IMR-90 (cell line): ENCODE results near the gene ATXN10. TPM values are rescaled to one million over a fixed set of nuclear protein-coding genes. Genes with fewer than 3 reads are reported as not detected.

ENCODE experiments used
- ATAC-seq: fragments of 200-7000 bp; cut with Tn5 transposase; 2 replicates; pipeline ENCODE4 v1.9.1; 2020; ENCODE audit warnings: low read depth, mild to moderate bottlenecking, moderate library complexity
- BruUV-seq: library from RNA; stranded (reverse); fragments of 400-500 nt; replicated peaks from 2 replicates; lab custom pipeline; 2021; lab: Mats Ljungman, UMichigan
- CTCF ChIA-PET: fragments of 300-600 bp; formaldehyde crosslinking; extraction: SDS; loops from one replicate; lab custom pipeline; 2021; ENCODE audit warnings: antibody characterized with exemption; lab: Yijun Ruan, JAX
- POLR2A ChIA-PET: fragments of 300-600 bp; sonication (Branson Sonifier 250); formaldehyde crosslinking; loops from one replicate; lab custom pipeline; 2022; ENCODE audit warnings: antibody characterized with exemption; ENCODE audit not compliant: unreplicated experiment; lab: Charles Lee
- DNase-seq: peaks from one replicate; pipeline ENCODE4 v3.0.0; 2013
- H2AFZ ChIP-seq: replicated peaks from 2 replicates; pipeline ENCODE3; 2013; ENCODE audit warnings: low read length, mild to moderate bottlenecking; ENCODE audit not compliant: poor library complexity
- H2AK5ac ChIP-seq: 2 replicates; pipeline ENCODE4 v1.6.1; 2013; ENCODE audit warnings: low read depth, low read length, inconsistent platforms
- H2AK9ac ChIP-seq: replicated peaks from 2 replicates; pipeline ENCODE3; 2013; ENCODE audit warnings: mild to moderate bottlenecking, low read depth, low read length, moderate library complexity; ENCODE audit not compliant: poor library complexity
- H2BK120ac ChIP-seq: 2 replicates; pipeline ENCODE4 v1.6.1; 2013; ENCODE audit warnings: low read depth, low read length, inconsistent platforms
- H2BK15ac ChIP-seq: 3 replicates; pipeline ENCODE4 v1.6.1; 2013; ENCODE audit warnings: low read depth, low read length, inconsistent platforms
- H2BK20ac ChIP-seq: 2 replicates; pipeline ENCODE4 v1.6.1; 2013; ENCODE audit warnings: low read depth, mild to moderate bottlenecking, inconsistent platforms, low read length, moderate library complexity
- H2BK5ac ChIP-seq: 2 replicates; pipeline ENCODE4 v1.6.1; 2013; ENCODE audit warnings: mild to moderate bottlenecking, low read depth, low read length, inconsistent platforms; ENCODE audit not compliant: poor library complexity, severe bottlenecking
- H3K14ac ChIP-seq: replicated peaks from 2 replicates; pipeline ENCODE4 v1.6.1; 2013; ENCODE audit warnings: low read depth, low read length, inconsistent platforms
- H3K18ac ChIP-seq: 2 replicates; pipeline ENCODE4 v1.6.1; 2013; ENCODE audit warnings: low read depth, low read length, control low read depth
- H3K23ac ChIP-seq: 2 replicates; pipeline ENCODE4 v1.6.1; 2013; ENCODE audit warnings: low read depth, low read length, inconsistent platforms
- H3K27ac ChIP-seq: 2 replicates; pipeline ENCODE4 v1.5.1; 2013; ENCODE audit warnings: mild to moderate bottlenecking, control low read depth, low read length; ENCODE audit not compliant: insufficient read depth
- H3K27me3 ChIP-seq: 2 replicates; pipeline ENCODE4 v1.6.1; 2013; ENCODE audit warnings: low read length; ENCODE audit not compliant: control insufficient read depth, insufficient read depth
- H3K36me3 ChIP-seq: 2 replicates; pipeline ENCODE4 v1.6.1; 2013; ENCODE audit warnings: low read length, mixed read lengths; ENCODE audit not compliant: control insufficient read depth, insufficient read depth
- H3K4ac ChIP-seq: 2 replicates; pipeline ENCODE4 v1.6.1; 2013; ENCODE audit warnings: low read depth, low read length, inconsistent platforms
- H3K4me1 ChIP-seq: 2 replicates; pipeline ENCODE4 v1.6.1; 2013; ENCODE audit warnings: low read length, mixed read lengths; ENCODE audit not compliant: control insufficient read depth, insufficient read depth
- H3K4me2 ChIP-seq: 2 replicates; pipeline ENCODE4 v1.6.1; 2013; ENCODE audit warnings: low read depth, mild to moderate bottlenecking, control low read depth, low read length, moderate library complexity
- H3K4me3 ChIP-seq: 2 replicates; pipeline ENCODE4 v1.5.1; 2013; ENCODE audit warnings: low read depth, mild to moderate bottlenecking, control low read depth, low read length, moderate library complexity; ENCODE audit not compliant: insufficient read depth
- H3K56ac ChIP-seq: 2 replicates; pipeline ENCODE4 v1.6.1; 2013; ENCODE audit warnings: low read length, inconsistent platforms; ENCODE audit not compliant: insufficient read depth; ENCODE audit errors: extremely low read depth
- H3K79me1 ChIP-seq, 2 experiments: 2 replicates each; pipeline ENCODE4 v1.6.1; 2013; ENCODE audit warnings: low read length in 2 of 2, inconsistent platforms in 1 of 2, low read depth in 1 of 2
- H3K9ac ChIP-seq: 2 replicates; pipeline ENCODE4 v1.6.1; 2013; ENCODE audit warnings: low read depth, low read length, control low read depth
- H3K9me1 ChIP-seq: 2 replicates; pipeline ENCODE4 v1.6.1; 2013; ENCODE audit warnings: low read length, inconsistent platforms; ENCODE audit not compliant: insufficient read depth
- H3K9me3 ChIP-seq: 2 replicates; pipeline ENCODE4 v1.6.1; 2013; ENCODE audit warnings: low read length; ENCODE audit not compliant: control insufficient read depth, insufficient read depth
- H4K20me1 ChIP-seq: 2 replicates; pipeline ENCODE4 v1.6.1; 2013; ENCODE audit warnings: low read length, inconsistent platforms; ENCODE audit not compliant: insufficient read depth
- H4K5ac ChIP-seq: 2 replicates; pipeline ENCODE4 v1.6.1; 2013; ENCODE audit warnings: mild to moderate bottlenecking, low read depth, low read length, control low read depth
- H4K8ac ChIP-seq, 2 experiments: 2 replicates each; pipeline ENCODE4 v1.6.1; 2013; ENCODE audit warnings: low read depth in 2 of 2, low read length in 2 of 2, control low read depth in 1 of 2, inconsistent platforms in 1 of 2
- H4K91ac ChIP-seq: 2 replicates; pipeline ENCODE4 v1.6.1; 2013; ENCODE audit warnings: low read depth, low read length, inconsistent platforms; ENCODE audit not compliant: insufficient read depth
- BHLHE40 ChIP-seq: fragments of 150-350 bp; IDR thresholded peaks from 2 replicates; pipeline ENCODE4 v1.6.1; 2016; ENCODE audit warnings: mild to moderate bottlenecking, low read depth, low read length
- CEBPB ChIP-seq: IDR thresholded peaks from 2 replicates; pipeline ENCODE4 v1.6.1; 2012; ENCODE audit warnings: low read depth, low read length, improper control_type of control experiment
- CHD1 ChIP-seq: IDR thresholded peaks from 2 replicates; pipeline ENCODE4 v1.6.1; 2012; ENCODE audit warnings: low read depth, low read length, improper control_type of control experiment
- CTCF ChIP-seq: conservative IDR thresholded peaks from 2 replicates; pipeline ENCODE4 v1.5.1; 2012; ENCODE audit warnings: mild to moderate bottlenecking, low read depth, low read length, improper control_type of control experiment
- ELK1 ChIP-seq: fragments of 150-350 bp; IDR thresholded peaks from 2 replicates; pipeline ENCODE4 v1.6.1; 2016; ENCODE audit warnings: low read depth, mild to moderate bottlenecking, low read length, moderate library complexity, borderline replicate concordance
- FOS ChIP-seq: fragments of 150-350 bp; IDR thresholded peaks from 2 replicates; pipeline ENCODE4 v1.6.1; 2016; ENCODE audit warnings: low read depth, low read length
- MAFK ChIP-seq: IDR thresholded peaks from 2 replicates; pipeline ENCODE4 v1.6.1; 2012; ENCODE audit warnings: low read depth, low read length, improper control_type of control experiment
- MAZ ChIP-seq: IDR thresholded peaks from 2 replicates; pipeline ENCODE4 v1.6.1; 2012; ENCODE audit warnings: low read depth, mild to moderate bottlenecking, low read length, improper control_type of control experiment, moderate library complexity, borderline replicate concordance
- MXI1 ChIP-seq: IDR thresholded peaks from 2 replicates; pipeline ENCODE4 v1.6.1; 2012; ENCODE audit warnings: low read depth, mild to moderate bottlenecking, low read length, moderate library complexity, borderline replicate concordance
- NFE2L2 ChIP-seq: fragments of 150-350 bp; IDR thresholded peaks from 2 replicates; pipeline ENCODE4 v1.6.1; 2016; ENCODE audit warnings: low read depth, mild to moderate bottlenecking, low read length
- POLR2A ChIP-seq: IDR thresholded peaks from 2 replicates; pipeline ENCODE4 v1.6.1; 2012; ENCODE audit warnings: mild to moderate bottlenecking, low read depth, low read length
- RAD21 ChIP-seq: IDR thresholded peaks from 2 replicates; pipeline ENCODE4 v1.6.1; 2012; ENCODE audit warnings: low read length, improper control_type of control experiment
- RCOR1 ChIP-seq: IDR thresholded peaks from 2 replicates; pipeline ENCODE4 v1.6.1; 2012; ENCODE audit warnings: mild to moderate bottlenecking, low read length, improper control_type of control experiment; ENCODE audit not compliant: insufficient replicate concordance
- RFX5 ChIP-seq: IDR thresholded peaks from 2 replicates; pipeline ENCODE4 v1.8.0; 2012; ENCODE audit warnings: low read depth, mild to moderate bottlenecking, low read length, moderate library complexity
- SMC3 ChIP-seq: fragments of 150-350 bp; IDR thresholded peaks from 2 replicates; pipeline ENCODE4 v1.6.1; 2016; ENCODE audit warnings: low read depth, mild to moderate bottlenecking, antibody characterized with exemption, low read length, moderate library complexity
- USF2 ChIP-seq: fragments of 150-350 bp; IDR thresholded peaks from 2 replicates; pipeline ENCODE4 v1.6.1; 2017; ENCODE audit warnings: mild to moderate bottlenecking, antibody characterized with exemption, low read length, low read depth
- WGBS, 2 experiments: methylation state at CpG; one replicate each; pipeline versions ENCODE4 v1.1.5 to v1.1.7; 2013; ENCODE audit warnings: missing lambda C conversion rate in 2 of 2; ENCODE audit not compliant: insufficient read length in 1 of 2; ENCODE audit errors: extremely low coverage in 2 of 2; 5-methylcytosine and 5-hydroxymethylcytosine counted together
- dilution Hi-C: fragments of 300-500 bp; cut with HindIII; formaldehyde crosslinking; loops from one replicate; pipeline ENCODE4 v1.14.3; 2018; ENCODE audit warnings: low sequenced_read_pairs; ENCODE audit not compliant: unreplicated experiment
- in situ Hi-C: fragments of 300-500 bp; cut with MboI; formaldehyde crosslinking; loops from 3 replicates; pipeline ENCODE4 v1.14.3; 2019; ENCODE audit warnings: low sequenced_read_pairs, inconsistent platforms, mixed read lengths
- intact Hi-C: fragments of 100-400 bp; cut with micrococcal nuclease; formaldehyde crosslinking; loops from 2 replicates; pipeline ENCODE4 v1.10.0; 2022
- polyA plus RNA-seq, 3 experiments: library from polyadenylated mRNA; depleted of rRNA; stranded (reverse); fragments of >200 nt; gene quantifications; 2 replicates each; pipeline ENCODE4 v1.2.3, GENCODE V29; 2012; ENCODE audit warnings: low replicate concordance in 1 of 3
- total RNA-seq: library from RNA; depleted of rRNA; stranded (reverse); fragments of >200 nt; gene quantifications from 2 replicates; pipeline ENCODE4 v1.2.3, GENCODE V29; 2012

ATXN10 gene
- total and polyA plus RNA-seq, 2 of the 4 experiments (the other 2 are of a cell fraction): 116 to 231 TPM

- H3K79me1 ChIP-seq: no peaks in the 10 kb centered on the region
- in situ Hi-C loops (loop anchor here (10.0 kb wide), 1 partner anchor 216 kb away; no protein-coding TSS in a partner anchor), intact Hi-C loops (no loop called here), dilution Hi-C loops (no loop called here)
- no peaks in the 10 kb centered on the region; the same call in 1 of the 2 replicates for H3K4me1 ChIP-seq
- no peak overlapping the region for H2BK120ac ChIP-seq
- no peak overlapping the region for H4K91ac ChIP-seq
- no peak overlapping the region for H2BK15ac ChIP-seq
- H2AK5ac ChIP-seq: no peak overlapping the region
- 0 out of 2 replicates have a peak, but pooled peaks cover 1% of the 10 kb centered on the region for H3K36me3 ChIP-seq
- no peak overlapping the region for H2BK5ac ChIP-seq
- H3K27me3 ChIP-seq: peaks cover 5% of the 10 kb centered on the region; the same call in 1 of the 2 replicates
- H3K9me3 ChIP-seq: no peaks in the 10 kb centered on the region
- CTCF ChIA-PET: no interaction called here
- 59% methylated on average over 6 of the region's 8 CpGs; no CpG with 5 or more reads in 1 of the 2 experiments for WGBS, 2 experiments
- no peak for ATAC-seq
- H3K4me3 ChIP-seq: no peak overlapping the region
- H4K5ac ChIP-seq: no peak overlapping the region
- no peak overlapping the region for H3K56ac ChIP-seq
- no peak overlapping the region for H2BK20ac ChIP-seq
- POLR2A ChIA-PET: no interaction called here
- H3K4me2 ChIP-seq: no peak overlapping the region
- no peak overlapping the region for H2AFZ ChIP-seq
- no peak overlapping the region for H3K4ac ChIP-seq
- no peak overlapping the region for H4K8ac ChIP-seq
- peaks cover 8% of the 10 kb centered on the region for H3K9me1 ChIP-seq
- H3K23ac ChIP-seq: no peak overlapping the region
- H2AK9ac ChIP-seq: peak overlapping the region; percentile 35
- no peak overlapping the region for H3K9ac ChIP-seq
- H4K20me1 ChIP-seq: peaks cover 13% of the 10 kb centered on the region
- H3K14ac ChIP-seq: no peak overlapping the region
- BruUV-seq: no TSS peak
- TF ChIP-seq USF2 (no peak), RAD21 (no peak), CEBPB (no peak), NFE2L2 (no peak), RCOR1 (no peak), POLR2A (no peak), CHD1 (no peak), BHLHE40 (no peak), CTCF (no peak), MAZ (no peak), MXI1 (no peak), RFX5 (no peak), SMC3 (no peak), ELK1 (no peak), FOS (no peak), MAFK (no peak)
- DNase-seq: no peak
- H3K18ac ChIP-seq: no peak overlapping the region
- no peak overlapping the region for H3K27ac ChIP-seq
Measured at GRCh38 chr22:45861259-45861658, 189.6 kb downstream of the ATXN10 start.
